Sigmoid colon (tissue), 4 donors: ENCODE results near the gene SCPEP1.

Experiments used
- CTCF ChIP-seq, 4 experiments: fragments of 450-650 bp in 3 of 4; fragments of 200-600 bp in 1 of 4; IDR thresholded peaks; one replicate each; pipeline ENCODE4 v1.5.1; 2016 to 2019; ENCODE audit warnings: antibody characterized with exemption in 4 of 4, mild to moderate bottlenecking in 3 of 4, moderate library complexity in 2 of 4
- EP300 ChIP-seq, 4 donors: sonication (generic); formaldehyde crosslinking; IDR thresholded peaks; one replicate each; pipeline ENCODE4 v1.6.1; 2017; ENCODE audit warnings: antibody characterized with exemption in 4 of 4
- POLR2A ChIP-seq, 2 donors: fragments of 450-650 bp; IDR thresholded peaks; one replicate each; pipeline ENCODE4 v1.6.1; 2016; ENCODE audit warnings: antibody characterized with exemption in 2 of 2, mild to moderate bottlenecking in 2 of 2, moderate library complexity in 2 of 2
- POLR2AphosphoS5 ChIP-seq, 4 donors: sonication (generic); formaldehyde crosslinking; IDR thresholded peaks; one replicate each; pipeline ENCODE4 v1.6.1; 2017; ENCODE audit warnings: antibody characterized with exemption in 4 of 4

GRCh38 chr17:57027852-57028251 is 49.9 kb downstream of the SCPEP1 start:
- TF ChIP-seq CTCF (IDR thresholded peaks at IDR 0.05) (no peak), POLR2AphosphoS5 (IDR thresholded peaks at IDR 0.05) (no peak), POLR2A (IDR thresholded peaks at IDR 0.05) (no peak), EP300 (IDR thresholded peaks at IDR 0.05) (no peak)
